IMR-90 (cell line): ENCODE data around the gene SETD3.

Experiments
- CEBPB ChIP-seq: IDR thresholded peaks from 2 replicates; pipeline ENCODE4 v1.6.1; 2012; ENCODE audit warnings: low read depth, low read length, improper control_type of control experiment
- CHD1 ChIP-seq: IDR thresholded peaks from 2 replicates; pipeline ENCODE4 v1.6.1; 2012; ENCODE audit warnings: low read depth, low read length, improper control_type of control experiment
- CTCF ChIP-seq: conservative IDR thresholded peaks from 2 replicates; pipeline ENCODE4 v1.5.1; 2012; ENCODE audit warnings: mild to moderate bottlenecking, low read depth, low read length, improper control_type of control experiment
- MAFK ChIP-seq: IDR thresholded peaks from 2 replicates; pipeline ENCODE4 v1.6.1; 2012; ENCODE audit warnings: low read depth, low read length, improper control_type of control experiment
- MAZ ChIP-seq: IDR thresholded peaks from 2 replicates; pipeline ENCODE4 v1.6.1; 2012; ENCODE audit warnings: low read depth, mild to moderate bottlenecking, low read length, improper control_type of control experiment, moderate library complexity, borderline replicate concordance
- NFE2L2 ChIP-seq: fragments of 150-350 bp; IDR thresholded peaks from 2 replicates; pipeline ENCODE4 v1.6.1; 2016; ENCODE audit warnings: low read depth, mild to moderate bottlenecking, low read length
- POLR2A ChIP-seq: IDR thresholded peaks from 2 replicates; pipeline ENCODE4 v1.6.1; 2012; ENCODE audit warnings: mild to moderate bottlenecking, low read depth, low read length
- RAD21 ChIP-seq: IDR thresholded peaks from 2 replicates; pipeline ENCODE4 v1.6.1; 2012; ENCODE audit warnings: low read length, improper control_type of control experiment
- RCOR1 ChIP-seq: IDR thresholded peaks from 2 replicates; pipeline ENCODE4 v1.6.1; 2012; ENCODE audit warnings: mild to moderate bottlenecking, low read length, improper control_type of control experiment; ENCODE audit not compliant: insufficient replicate concordance
- RFX5 ChIP-seq: IDR thresholded peaks from 2 replicates; pipeline ENCODE4 v1.8.0; 2012; ENCODE audit warnings: low read depth, mild to moderate bottlenecking, low read length, moderate library complexity
- SMC3 ChIP-seq: fragments of 150-350 bp; IDR thresholded peaks from 2 replicates; pipeline ENCODE4 v1.6.1; 2016; ENCODE audit warnings: low read depth, mild to moderate bottlenecking, antibody characterized with exemption, low read length, moderate library complexity
- USF2 ChIP-seq: fragments of 150-350 bp; IDR thresholded peaks from 2 replicates; pipeline ENCODE4 v1.6.1; 2017; ENCODE audit warnings: mild to moderate bottlenecking, antibody characterized with exemption, low read length, low read depth
- TF ChIP-seq, protein P1 (sequence below): fragments of 150-350 bp; IDR thresholded peaks from 2 replicates; pipeline ENCODE4 v1.6.1; 2016; ENCODE audit warnings: low read depth, mild to moderate bottlenecking, low read length, moderate library complexity, borderline replicate concordance

DNA sequence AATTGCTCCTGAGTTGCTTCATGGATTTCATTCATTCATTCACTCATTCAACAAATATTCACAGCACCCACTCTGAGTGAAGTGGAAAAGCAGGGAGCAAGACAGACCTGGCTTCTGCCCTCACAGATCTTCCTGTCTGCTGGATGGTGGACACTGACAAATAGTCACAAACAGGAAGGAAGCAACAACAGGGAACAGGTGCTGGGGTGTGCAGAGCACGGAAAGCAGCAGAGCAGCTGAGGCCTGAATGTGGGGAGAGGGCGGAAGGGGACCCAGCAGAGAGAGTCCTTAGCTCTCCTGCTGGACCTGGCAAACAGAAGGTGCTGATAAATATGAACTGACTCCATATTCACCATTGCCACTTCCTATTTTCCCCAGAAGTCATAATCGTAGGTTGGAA lies 54.4 kb downstream of the SETD3 start:
- TF ChIP-seq CTCF (no peak), SMC3 (no peak), MAFK (no peak), POLR2A (no peak), RAD21 (no peak), RFX5 (no peak), MAZ (no peak), RCOR1 (no peak), USF2 (no peak), CEBPB (no peak), CHD1 (no peak), NFE2L2 (no peak)
- TF ChIP-seq, protein P1, sequence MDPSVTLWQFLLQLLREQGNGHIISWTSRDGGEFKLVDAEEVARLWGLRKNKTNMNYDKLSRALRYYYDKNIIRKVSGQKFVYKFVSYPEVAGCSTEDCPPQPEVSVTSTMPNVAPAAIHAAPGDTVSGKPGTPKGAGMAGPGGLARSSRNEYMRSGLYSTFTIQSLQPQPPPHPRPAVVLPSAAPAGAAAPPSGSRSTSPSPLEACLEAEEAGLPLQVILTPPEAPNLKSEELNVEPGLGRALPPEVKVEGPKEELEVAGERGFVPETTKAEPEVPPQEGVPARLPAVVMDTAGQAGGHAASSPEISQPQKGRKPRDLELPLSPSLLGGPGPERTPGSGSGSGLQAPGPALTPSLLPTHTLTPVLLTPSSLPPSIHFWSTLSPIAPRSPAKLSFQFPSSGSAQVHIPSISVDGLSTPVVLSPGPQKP: no peak
